CD4-positive, alpha-beta T cell treated with Interleukin-12 subunit alpha and Interleukin-12 subunit beta, for 1 hour (primary cell): ENCODE measurements around the gene PTN.

Experiments used
- DNase-seq: peaks from one replicate; pipeline ENCODE4 v3.0.0-alpha.2; 2020

The PTN gene, protein sequence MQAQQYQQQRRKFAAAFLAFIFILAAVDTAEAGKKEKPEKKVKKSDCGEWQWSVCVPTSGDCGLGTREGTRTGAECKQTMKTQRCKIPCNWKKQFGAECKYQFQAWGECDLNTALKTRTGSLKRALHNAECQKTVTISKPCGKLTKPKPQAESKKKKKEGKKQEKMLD

DNA sequence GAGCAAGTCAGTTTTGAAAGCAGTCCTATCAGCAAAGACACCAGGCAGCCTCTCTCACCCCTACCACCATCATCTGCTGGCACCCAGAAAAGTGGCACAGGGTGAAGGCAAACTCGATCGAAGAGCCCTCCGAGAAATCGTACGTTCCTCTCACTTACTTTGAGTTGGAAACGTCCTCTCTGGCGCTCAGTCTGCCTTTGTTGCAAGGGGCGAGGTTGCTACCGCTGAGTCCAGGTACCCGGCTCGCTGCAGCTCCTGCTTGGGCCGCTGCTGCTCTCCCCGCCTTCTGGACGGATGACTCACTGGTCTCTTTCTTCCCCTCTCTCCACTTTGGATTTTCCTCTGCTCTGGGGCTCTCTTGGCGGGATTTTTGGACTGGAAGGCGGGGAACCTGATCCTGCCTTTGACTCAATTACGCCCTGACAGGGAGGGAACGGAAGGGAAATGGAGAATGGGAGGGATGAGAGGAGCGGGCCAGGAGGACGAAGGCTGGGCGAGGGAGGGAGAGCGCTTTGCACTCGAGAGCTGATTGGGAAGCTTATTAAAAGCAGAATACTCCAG is at the start of gene PTN:
TSS of gene PTN (minus strand) at position 453 of the 561 bp plus-strand sequence. CDS start 88,760 bp downstream, outside the sequence.
- no peak for DNase-seq

DNA sequence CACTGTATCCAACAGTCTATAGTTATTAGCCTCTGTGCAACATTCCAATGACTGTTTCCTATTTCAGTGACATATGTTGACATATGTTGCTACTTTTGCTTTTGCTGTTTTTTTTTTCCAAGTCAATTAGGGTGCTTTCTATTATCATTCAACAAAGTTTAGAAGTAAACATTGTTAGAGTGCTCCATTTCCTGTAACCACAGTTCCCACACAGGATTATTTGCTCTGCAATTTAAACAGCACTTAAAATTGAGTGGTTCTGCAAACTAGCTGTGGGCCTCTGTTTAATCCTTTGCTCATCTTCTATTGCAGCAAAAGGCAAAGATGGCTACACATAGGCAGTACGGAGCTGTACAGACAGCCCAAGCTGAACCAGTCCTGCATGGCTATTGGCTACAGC is 46.5 kb upstream of the PTN start:
- no peak for DNase-seq

DNA sequence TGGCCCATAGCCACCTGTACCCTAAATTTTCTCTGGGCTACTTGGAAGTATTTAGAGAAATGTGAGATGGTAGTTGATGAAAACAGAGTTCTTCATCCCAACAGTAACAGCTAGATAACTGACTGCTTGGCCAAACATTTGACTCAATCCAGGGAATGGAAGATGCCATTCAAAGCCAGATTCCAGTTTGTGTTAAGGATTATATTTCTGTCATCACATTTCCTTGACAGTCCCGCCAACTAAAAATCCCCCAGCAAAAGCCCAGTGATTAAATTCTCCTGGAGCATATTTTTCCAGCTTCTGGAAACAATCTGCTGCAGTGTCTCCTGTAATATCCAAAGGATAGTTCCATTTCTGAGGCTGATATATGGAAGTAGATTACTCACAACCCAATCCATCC is 45.4 kb upstream of the PTN start:
- DNase-seq: no peak

DNA sequence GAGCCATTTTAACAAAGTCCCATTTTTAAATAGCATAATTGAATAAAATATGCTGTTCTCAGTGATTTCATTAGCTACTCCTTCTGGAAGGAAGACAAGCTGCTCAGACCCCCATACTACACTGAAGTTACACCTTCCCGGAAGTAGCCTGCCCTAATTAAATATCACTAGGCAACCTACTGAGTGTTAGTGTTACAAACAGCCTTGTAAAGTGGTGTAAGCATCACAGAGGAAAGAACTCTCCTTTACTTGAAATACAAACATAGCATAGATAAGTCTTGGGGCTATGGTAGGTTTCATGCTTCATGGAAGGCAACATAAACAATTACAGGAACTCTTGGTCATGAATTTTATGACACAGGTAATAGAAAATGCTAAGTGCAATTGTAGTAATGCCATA is 43.4 kb upstream of the PTN start:
- no peak for DNase-seq

DNA sequence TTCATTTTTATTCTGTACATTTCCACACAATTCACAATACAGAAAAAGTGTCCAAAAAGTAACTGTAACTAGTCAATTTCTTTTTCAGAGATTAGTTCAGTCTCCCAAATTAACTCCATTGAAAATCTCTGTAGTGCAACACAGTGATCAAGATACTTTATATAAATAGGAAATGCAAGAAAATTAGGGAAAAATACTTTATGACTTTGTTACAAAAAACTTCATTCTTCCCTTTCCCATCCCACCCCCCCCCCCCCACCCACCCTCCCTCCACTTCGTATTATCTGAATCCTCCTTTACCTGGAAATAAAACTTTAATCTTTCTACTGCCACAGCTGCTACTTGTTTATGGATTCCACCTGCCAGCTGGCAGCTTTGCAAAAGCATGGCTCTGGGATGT is 37.5 kb upstream of the PTN start:
- no peak for DNase-seq

DNA sequence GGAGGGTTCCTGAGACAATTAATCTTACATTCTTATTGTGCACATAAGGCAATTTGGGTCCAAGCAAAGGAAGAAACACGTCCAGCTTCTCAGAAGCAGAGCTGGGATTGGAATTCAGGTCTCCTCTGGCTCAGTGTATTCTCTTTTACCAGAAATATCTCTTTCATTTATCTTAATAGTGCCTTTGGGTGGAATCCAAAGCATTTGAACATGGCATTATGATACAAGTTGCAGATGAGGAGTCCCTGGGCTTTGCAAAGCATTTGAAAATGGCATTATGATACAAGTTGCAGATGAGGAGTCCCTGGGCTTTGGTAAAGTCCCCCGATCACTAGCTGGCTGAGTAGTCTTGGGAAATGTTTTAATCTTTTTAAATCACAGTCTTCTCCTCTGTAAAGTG is 30.0 kb upstream of the PTN start:
- DNase-seq: no peak

DNA sequence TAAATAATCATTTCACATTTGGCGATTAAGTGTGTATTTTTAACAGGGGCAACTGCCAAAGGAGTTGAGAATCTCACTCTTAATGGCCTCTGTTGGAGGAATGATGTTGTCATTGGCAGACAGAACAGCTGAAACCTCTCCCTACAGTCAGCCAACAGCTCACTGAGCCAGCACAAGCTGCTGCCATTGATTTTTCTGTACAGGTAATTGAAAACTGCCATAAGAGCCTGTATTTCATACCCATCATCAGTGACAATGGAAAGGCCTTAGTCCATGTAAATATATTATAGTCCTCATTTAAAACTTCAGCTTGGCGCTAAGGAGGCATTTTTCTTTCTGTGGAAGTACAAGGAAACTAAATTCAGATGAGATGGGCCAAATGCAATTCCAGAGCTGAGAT is 28.1 kb upstream of the PTN start:
- DNase-seq: no peak

DNA sequence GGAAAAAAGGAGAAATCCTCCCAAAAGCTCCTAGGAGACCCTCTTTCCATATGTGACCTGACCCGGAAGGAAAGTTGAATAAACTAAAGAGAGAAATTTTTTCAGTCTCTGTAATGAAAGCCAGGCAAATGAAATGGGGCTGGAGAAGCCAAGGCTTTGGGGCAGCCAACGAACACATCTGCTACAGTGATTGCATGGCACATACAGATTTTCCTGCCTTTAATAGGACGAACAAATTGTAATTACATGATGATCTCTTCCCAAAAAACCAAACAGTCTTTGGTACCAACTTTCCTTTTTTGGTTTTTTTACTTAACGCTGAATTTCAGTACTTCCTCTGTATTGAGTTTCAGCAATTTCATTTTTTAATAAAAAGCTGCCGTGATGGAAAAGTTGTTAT is 23.5 kb upstream of the PTN start:
- no peak for DNase-seq

DNA sequence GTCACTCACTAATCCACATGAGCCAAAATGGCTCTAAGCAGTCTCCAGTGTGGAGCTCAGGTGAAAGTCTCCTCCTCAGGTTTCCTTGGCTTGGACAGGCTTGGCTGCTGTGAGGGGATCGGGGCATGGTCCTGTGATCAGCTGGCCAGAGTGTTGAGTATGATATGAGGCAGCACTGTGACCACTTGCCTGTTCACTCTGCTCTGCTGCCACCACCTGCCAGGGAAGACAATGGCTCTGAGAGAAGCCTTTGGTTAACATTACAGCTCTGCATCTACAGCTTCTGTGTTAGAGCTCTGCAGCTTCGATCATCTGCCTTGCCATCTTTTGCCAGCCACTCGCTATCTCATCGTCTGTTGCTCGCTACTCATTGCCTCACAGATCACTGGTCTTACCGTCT is 20.1 kb upstream of the PTN start:
- DNase-seq: no peak

DNA sequence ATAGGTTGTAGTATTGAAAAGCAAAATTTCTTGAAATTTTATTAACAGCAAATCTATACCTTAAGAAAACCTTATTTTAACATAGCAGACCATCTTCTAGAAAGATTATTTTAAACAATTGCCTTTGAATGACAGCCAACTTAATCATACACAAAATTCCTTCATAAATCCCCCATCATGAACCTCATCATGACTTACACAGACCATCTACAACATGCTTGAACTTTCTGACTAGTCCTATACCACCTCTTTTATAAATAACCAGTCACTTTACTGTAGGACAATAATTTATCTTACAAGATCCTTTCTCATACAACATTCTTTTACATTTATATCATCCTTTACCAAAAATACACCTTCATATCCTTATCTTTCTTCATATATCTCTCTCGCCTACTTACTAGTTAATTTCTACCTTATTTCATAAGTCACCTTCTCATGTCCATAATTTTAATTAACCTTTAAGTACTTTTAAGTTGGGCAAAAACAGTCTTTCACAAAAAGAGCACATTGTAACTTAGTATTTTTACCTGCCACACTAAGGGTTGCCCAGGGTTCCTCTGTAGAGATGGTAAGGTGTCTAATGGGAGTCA is 16.6 kb upstream of the PTN start:
- no peak for DNase-seq

DNA sequence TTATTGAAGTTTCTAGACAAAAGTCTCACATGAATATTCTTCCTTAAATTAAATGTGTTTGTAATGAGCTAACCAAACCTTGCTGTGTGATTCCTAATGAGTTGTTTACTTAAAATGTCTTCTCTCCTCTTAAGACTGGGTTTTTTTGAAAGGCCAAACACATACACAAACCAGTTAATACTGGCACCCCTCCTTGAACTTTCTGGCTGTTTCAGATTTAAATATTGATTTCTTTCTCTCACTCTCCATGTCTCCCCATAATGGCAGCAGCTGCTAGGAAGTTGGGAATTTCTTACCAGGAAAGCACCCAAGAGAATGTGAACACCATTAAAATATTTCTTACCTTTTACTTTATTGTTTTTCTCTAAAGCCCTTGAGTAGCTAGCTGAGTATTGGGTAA is 11.4 kb upstream of the PTN start:
- no peak for DNase-seq

DNA sequence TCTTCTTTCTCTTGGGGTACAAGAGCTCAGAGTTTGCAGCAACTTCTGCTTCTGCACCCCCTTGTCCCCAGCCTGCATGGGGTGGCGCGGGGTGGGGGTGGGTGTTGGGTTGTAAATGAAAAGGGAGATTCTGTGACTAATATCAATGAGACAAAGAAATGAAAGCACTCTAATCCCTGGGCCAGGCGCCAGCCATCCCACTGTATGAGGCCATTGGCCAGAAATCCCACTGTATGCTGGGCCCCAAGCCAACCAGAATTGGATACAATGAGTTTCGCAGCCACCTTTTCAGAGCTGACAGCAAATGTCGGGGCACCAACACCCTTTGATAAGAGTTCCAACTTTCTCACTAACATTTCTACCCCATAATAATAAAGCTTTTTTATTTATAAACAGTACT is 10.9 kb upstream of the PTN start:
- no peak for DNase-seq

DNA sequence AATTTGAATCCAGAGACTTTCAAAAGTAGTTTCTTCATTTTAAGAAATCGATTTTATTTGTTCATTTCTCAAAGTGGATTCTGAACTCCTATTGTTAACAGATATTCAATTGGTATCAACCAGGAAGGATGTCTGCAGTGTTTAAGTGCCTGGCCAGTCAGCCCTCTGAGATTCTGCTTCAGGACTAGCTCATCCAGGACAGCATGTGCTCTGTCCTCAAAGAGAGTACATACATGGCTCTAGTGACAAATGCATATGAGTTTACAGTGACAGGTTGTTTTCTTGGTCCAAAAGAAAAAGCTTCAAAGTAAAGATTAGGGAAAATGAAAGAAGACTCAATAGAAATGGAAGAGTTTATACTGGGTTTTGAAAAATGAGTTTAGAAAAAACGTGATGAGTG is 8.4 kb upstream of the PTN start:
- no peak for DNase-seq

DNA sequence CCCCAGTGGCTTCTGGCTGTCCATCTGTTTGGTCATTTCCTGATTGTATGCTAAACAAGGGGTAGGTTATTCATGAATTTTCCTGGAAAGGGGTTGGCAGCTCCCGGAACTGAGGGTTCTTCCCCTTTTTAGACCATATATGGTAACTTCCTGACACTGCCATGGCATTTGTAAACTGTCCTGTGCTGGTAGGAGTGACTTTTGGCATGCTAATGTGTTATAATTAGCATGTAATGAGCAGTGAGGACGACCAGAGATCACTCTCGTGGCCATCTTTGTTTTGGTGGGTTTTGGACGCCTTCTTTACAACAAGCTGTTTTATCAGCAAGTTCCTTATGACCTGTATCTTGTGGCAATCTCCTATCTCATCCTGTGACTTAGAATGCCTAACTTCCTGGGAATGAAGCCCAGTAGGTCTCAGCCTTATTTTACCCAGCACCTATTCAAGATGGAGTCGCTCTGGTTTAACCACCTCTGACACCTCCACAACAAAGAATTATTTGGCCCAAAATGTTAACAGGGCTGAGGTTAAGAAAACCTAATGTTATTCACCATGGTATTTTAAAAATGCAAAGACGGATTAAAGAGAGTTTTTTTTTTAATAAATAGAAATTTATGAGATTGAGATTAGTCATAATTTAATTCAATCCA is 2.4 kb upstream of the PTN start:
- no peak for DNase-seq

DNA sequence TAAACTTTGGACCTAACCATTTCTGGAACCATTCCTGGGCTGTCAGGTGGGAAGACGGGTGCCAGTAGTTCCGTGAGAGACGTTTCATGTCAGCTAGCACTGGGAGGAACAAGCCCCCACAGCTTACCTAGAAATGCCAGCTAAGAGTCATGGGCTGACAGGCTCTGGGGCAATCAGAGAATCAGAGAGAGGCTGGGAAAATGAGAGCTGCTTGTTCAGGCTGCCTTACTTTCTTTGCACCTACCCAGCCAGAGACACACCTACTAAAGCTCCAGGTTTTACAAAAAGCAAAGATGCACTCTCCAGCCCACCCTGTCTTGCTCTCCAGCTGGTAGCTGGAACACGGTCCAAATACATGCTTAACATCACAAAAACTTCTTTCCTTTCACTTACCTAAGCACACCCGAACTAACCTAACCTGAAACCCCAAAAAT is 688 bp downstream of the PTN start:
- DNase-seq: no peak

DNA sequence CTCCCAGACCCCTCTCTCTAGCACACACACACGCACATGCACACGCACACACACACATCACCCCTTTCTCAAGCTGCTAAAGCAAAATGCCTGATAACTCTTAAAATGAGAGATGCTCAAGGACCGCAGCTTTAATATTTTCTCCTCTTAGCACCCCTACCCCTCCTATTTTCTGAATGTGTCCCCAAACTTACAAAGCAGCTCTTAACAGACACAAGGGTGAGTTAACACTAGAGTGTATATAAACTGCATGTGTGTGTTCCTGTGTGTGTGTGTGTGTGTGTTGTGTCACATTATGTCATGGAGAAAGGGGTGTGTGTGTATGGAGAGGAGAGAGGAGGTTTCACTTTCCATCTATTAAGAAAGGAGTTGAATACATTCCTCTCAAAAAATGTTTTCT is 1.3 kb downstream of the PTN start:
- DNase-seq: no peak

DNA sequence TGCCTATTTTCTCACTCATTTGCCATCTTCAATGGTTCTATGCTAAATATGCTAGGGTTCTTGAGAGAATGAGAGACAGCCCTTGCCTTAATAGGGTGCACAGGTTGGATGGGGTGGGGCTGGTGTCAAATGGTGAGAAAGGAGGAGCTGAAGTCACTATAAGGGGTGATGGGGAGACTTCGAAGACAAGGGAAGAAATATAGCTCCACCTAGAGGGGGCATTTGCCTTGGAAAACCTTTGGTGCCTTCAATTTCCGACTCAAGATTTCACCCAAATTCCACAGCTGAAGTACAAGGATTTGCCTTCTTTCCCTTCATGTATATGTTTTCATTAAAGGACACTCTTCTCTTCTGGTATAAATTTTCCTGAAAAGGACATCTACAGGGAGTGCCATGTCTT is 5.6 kb downstream of the PTN start:
- DNase-seq: no peak

DNA sequence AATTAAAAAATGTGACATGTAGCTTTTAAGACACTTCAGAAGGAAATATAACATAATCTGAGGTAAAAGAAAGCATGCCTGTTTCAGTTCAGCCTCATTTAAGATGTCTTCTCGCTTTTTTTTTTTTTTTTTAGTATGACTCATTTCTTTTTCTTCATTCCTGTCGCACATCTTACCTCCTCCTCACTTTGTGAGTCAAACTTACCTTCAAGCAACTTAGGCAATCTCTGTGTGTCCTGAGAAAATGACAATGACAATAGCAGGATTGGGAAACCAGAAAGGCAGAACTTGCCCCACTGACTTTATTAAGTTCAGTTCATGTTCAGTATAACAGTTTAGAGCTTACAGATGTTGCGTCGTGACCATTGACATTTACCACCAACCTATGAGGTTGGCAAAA is 7.7 kb downstream of the PTN start:
- no peak for DNase-seq

DNA sequence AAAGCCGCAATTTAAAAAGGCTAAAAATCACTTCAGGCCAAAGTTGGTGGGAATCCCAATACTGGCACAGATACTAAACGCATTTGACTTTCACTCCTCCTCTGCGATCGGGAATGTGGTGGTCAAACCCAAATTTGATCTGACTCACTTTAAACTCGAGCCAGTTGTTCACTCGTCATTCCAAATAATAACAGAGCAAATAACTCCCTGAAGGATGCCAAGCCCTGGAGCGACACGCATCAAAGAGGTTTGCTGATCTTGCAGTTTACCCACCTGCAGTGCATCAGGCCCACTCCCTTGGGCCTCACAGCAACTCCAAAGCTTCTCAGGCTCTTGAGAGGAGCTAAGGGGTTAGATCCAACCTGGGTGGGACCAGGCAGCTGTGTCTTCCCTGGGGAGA is 12.2 kb downstream of the PTN start:
- no peak for DNase-seq

DNA sequence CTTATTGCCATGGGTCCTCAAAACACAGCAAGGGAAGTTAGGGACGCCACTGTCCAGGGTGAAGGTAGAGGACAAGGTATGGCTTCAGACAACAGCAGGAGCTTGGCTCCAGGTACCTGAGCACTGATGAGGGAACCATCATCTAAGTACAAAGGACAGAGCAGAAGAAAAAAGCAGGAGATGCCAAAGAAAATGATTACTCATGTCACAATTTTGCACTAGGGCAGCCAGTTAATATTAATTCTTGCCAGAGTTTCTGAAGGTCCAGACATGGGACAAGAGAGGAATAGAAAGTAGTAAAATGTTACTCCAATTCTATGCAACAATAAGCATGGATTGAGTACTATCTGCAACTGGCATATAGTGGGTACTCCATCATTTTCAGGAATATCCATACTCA is 14.1 kb downstream of the PTN start:
- no peak for DNase-seq

DNA sequence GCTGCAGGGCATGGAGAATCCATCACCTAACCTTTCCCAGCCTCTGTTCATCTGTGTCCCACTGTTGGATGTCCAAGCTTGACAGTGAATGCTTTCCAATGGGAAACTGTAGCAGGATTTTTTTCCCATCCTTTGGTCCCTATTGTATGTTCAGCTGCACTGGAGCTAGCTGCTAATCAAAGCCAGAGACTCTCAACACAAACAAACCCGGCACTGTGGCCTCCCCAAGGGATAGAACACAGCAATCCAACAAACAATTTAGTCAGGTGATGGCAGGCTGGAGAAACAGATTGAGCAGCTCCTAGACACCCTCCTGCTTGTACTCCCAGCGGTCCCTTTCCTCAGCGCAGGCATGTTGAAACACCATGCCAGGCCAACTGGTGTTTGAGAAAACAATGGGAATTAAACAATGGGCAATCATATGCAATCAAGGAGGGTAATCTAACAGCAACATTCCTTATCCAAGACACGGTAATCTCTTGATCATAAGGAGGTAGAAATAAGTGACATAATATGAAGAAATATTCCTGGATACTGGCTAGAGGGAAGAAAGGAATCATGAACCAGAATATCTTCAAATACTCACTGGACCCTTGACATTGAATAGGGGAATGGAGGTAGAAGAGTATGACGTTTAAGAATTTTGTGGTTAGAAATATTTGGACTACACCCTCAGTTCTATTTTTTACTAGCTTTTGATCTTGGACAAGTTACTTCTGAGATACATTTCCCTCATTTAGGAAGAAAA is 15.0 kb downstream of the PTN start:
- DNase-seq: no peak

DNA sequence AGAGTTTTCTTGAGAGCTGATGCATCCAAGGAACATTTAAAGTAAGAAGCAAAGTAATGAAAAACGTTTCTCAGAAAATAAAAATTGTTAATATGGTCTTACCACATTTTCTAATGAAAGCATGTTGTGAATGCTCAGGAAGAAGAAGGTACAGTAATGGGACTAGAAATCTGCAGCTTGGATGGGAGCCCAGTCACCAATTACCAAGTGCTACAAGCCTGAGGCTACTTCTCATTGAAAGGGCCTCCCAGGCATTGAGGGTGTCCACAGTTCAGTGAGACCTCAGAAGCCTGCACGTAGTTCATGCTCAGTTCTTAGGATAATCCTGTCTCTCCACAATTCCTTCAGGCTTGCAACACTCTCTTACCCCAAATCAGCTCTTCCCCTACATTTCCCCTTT is 17.6 kb downstream of the PTN start:
- no peak for DNase-seq

DNA sequence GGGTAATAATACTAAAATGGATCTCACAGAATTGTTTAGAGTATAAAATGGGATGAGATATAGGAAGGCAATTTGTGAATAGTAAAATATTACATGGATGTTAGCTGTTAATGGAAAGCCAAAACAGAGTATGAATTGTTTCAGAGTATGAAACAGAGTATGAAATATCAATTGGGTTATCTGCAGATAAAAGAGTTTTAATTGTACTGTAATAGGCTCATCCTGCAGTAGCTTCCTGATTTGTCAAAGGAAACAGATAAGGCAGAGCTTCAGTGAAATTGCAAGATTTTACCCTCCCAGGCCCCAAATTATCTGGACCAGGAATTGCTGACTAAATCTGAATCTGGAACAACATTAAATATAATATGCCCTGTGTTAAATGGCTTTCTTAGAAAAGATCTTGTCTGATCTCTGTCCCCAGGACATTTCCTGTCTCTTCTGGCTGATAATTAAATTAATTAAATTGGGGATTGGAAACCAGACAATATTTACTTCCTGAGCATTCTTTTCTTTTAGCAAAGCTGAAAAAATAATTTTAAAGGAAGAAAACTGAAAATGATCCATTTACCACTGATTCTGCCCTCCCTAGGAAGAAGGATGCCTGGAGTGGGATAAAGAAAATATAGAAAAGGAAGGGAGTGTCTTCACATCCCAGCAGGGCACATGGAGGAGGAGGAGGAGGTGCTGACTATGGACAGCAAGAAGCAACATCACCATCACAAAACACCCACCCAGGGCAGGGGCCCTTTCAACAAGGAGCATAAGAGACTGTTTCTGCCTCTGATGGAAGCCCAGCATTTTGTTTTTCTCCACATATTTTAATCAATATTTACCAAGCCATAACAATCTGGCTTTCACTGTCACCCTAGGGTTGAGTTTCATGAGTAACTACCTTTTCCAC is 18.5 kb downstream of the PTN start:
- no peak for DNase-seq
